ENCODE measurements around the gene UNG.
"Not testable (repeated sequence)": the region's sequence is repeated elsewhere in the genome, so short reads cannot be mapped to it uniquely, and the experiment has no call there.

GRCh38 chr12:109054124-109054513, 43.3 kb upstream of the UNG start:
- TF ChIP-seq POLR2A, POLR2AphosphoS5, EP300 (IDR thresholded peaks at IDR 0.05): not testable (repeated sequence)
- TF ChIP-seq, protein P1, sequence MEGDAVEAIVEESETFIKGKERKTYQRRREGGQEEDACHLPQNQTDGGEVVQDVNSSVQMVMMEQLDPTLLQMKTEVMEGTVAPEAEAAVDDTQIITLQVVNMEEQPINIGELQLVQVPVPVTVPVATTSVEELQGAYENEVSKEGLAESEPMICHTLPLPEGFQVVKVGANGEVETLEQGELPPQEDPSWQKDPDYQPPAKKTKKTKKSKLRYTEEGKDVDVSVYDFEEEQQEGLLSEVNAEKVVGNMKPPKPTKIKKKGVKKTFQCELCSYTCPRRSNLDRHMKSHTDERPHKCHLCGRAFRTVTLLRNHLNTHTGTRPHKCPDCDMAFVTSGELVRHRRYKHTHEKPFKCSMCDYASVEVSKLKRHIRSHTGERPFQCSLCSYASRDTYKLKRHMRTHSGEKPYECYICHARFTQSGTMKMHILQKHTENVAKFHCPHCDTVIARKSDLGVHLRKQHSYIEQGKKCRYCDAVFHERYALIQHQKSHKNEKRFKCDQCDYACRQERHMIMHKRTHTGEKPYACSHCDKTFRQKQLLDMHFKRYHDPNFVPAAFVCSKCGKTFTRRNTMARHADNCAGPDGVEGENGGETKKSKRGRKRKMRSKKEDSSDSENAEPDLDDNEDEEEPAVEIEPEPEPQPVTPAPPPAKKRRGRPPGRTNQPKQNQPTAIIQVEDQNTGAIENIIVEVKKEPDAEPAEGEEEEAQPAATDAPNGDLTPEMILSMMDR (IDR thresholded peaks at IDR 0.05), result not testable (repeated sequence)

Measured in suprapubic skin (tissue), 4 donors.